ENCODE results near the gene NSUN7.

NSUN7 gene

GRCh38 chr4:40846532-40846931 lies 96.8 kb downstream of the NSUN7 start:
- Histone ChIP-seq H3K9me3 (ENCODE audit: insufficient read depth, low read length, severe bottlenecking) (no peaks in the 10 kb centered on the region), H3K36me3 (ENCODE audit: insufficient read depth, low read length) (no peaks in the 10 kb centered on the region), H3K9ac (ENCODE audit: low read depth, low read length) (no peak overlapping the region), H3K27me3 (ENCODE audit: insufficient read depth, low read length, poor library complexity) (peaks cover 5% of the 10 kb centered on the region), H4K20me1 (ENCODE audit: insufficient read depth, low read length) (no peaks in the 10 kb centered on the region), H3K4me2 (ENCODE audit: insufficient read depth, low read length) (no peak overlapping the region), H3K27ac (ENCODE audit: low read length) (no peak overlapping the region), H3K4me1 (ENCODE audit: insufficient read depth, low read length) (no peaks in the 10 kb centered on the region), H3K4me3 (ENCODE audit: low read depth in 1 of 2, low read length in 2 of 2) (no peak overlapping the region), H3K79me2 (ENCODE audit: insufficient read depth, low read length) (no peaks in the 10 kb centered on the region), H2AFZ (ENCODE audit: low read depth, low read length) (no peak overlapping the region)
- ATAC-seq (ENCODE audit: insufficient read depth, low read depth) (no peak), DNase-seq (no peak)
- TF ChIP-seq CTCF (IDR thresholded peaks at IDR 0.05; ENCODE audit: borderline replicate concordance, extremely low read depth, low read length, poor library complexity, severe bottlenecking) (no peak), EZH2 (IDR thresholded peaks at IDR 0.05; ENCODE audit: borderline replicate concordance, low read depth, low read length, severe bottlenecking) (no peak)

GRCh38 chr4:40848251-40848650 lies 98.5 kb downstream of the NSUN7 start:
- no peaks in the 10 kb centered on the region for H3K9me3 ChIP-seq (ENCODE audit: insufficient read depth, low read length, severe bottlenecking)
- H4K20me1 ChIP-seq (ENCODE audit: insufficient read depth, low read length): no peaks in the 10 kb centered on the region
- no peaks in the 10 kb centered on the region for H3K4me1 ChIP-seq (ENCODE audit: insufficient read depth, low read length)
- H3K9ac ChIP-seq (ENCODE audit: low read depth, low read length): no peak overlapping the region
- DNase-seq (no peak), ATAC-seq (ENCODE audit: insufficient read depth, low read depth) (no peak)
- no peaks in the 10 kb centered on the region for H3K36me3 ChIP-seq (ENCODE audit: insufficient read depth, low read length)
- H3K79me2 ChIP-seq (ENCODE audit: insufficient read depth, low read length): no peaks in the 10 kb centered on the region
- no peak overlapping the region for H3K4me3 ChIP-seq (ENCODE audit: low read depth in 1 of 2, low read length in 2 of 2)
- H3K27ac ChIP-seq (ENCODE audit: low read length): no peak overlapping the region
- no peak overlapping the region for H2AFZ ChIP-seq (ENCODE audit: low read depth, low read length)
- no peak overlapping the region for H3K4me2 ChIP-seq (ENCODE audit: insufficient read depth, low read length)
- TF ChIP-seq EZH2 (IDR thresholded peaks at IDR 0.05; ENCODE audit: borderline replicate concordance, low read depth, low read length, severe bottlenecking): no peak
- no peak for TF ChIP-seq CTCF (IDR thresholded peaks at IDR 0.05; ENCODE audit: borderline replicate concordance, extremely low read depth, low read length, poor library complexity, severe bottlenecking)
- peaks cover 5% of the 10 kb centered on the region for H3K27me3 ChIP-seq (ENCODE audit: insufficient read depth, low read length, poor library complexity)

GRCh38 chr4:40848940-40849339 lies 99.2 kb downstream of the NSUN7 start:
- Histone ChIP-seq H3K27me3 (ENCODE audit: insufficient read depth, low read length, poor library complexity) (peaks cover 5% of the 10 kb centered on the region), H2AFZ (ENCODE audit: low read depth, low read length) (no peak overlapping the region), H4K20me1 (ENCODE audit: insufficient read depth, low read length) (no peaks in the 10 kb centered on the region), H3K9ac (ENCODE audit: low read depth, low read length) (no peak overlapping the region), H3K9me3 (ENCODE audit: insufficient read depth, low read length, severe bottlenecking) (no peaks in the 10 kb centered on the region), H3K79me2 (ENCODE audit: insufficient read depth, low read length) (no peaks in the 10 kb centered on the region), H3K4me3 (ENCODE audit: low read depth in 1 of 2, low read length in 2 of 2) (no peak overlapping the region), H3K4me2 (ENCODE audit: insufficient read depth, low read length) (no peak overlapping the region), H3K36me3 (ENCODE audit: insufficient read depth, low read length) (no peaks in the 10 kb centered on the region), H3K4me1 (ENCODE audit: insufficient read depth, low read length) (no peaks in the 10 kb centered on the region), H3K27ac (ENCODE audit: low read length) (no peak overlapping the region)
- TF ChIP-seq CTCF (IDR thresholded peaks at IDR 0.05; ENCODE audit: borderline replicate concordance, extremely low read depth, low read length, poor library complexity, severe bottlenecking) (no peak), EZH2 (IDR thresholded peaks at IDR 0.05; ENCODE audit: borderline replicate concordance, low read depth, low read length, severe bottlenecking) (no peak)
- DNase-seq: no peak
- no peak for ATAC-seq (ENCODE audit: insufficient read depth, low read depth)

- Histone ChIP-seq H3K9ac (ENCODE audit: low read depth, low read length) (no peak overlapping the region), H3K4me2 (ENCODE audit: insufficient read depth, low read length) (no peak overlapping the region), H3K4me1 (ENCODE audit: insufficient read depth, low read length) (no peaks in the 10 kb centered on the region), H3K4me3 (ENCODE audit: low read depth in 1 of 2, low read length in 2 of 2) (no peak overlapping the region), H3K9me3 (ENCODE audit: insufficient read depth, low read length, severe bottlenecking) (no peaks in the 10 kb centered on the region), H3K27me3 (ENCODE audit: insufficient read depth, low read length, poor library complexity) (peaks cover 7% of the 10 kb centered on the region), H3K79me2 (ENCODE audit: insufficient read depth, low read length) (no peaks in the 10 kb centered on the region), H4K20me1 (ENCODE audit: insufficient read depth, low read length) (no peaks in the 10 kb centered on the region), H2AFZ (ENCODE audit: low read depth, low read length) (no peak overlapping the region), H3K27ac (ENCODE audit: low read length) (no peak overlapping the region), H3K36me3 (ENCODE audit: insufficient read depth, low read length) (no peaks in the 10 kb centered on the region)
- TF ChIP-seq EZH2 (IDR thresholded peaks at IDR 0.05; ENCODE audit: borderline replicate concordance, low read depth, low read length, severe bottlenecking) (no peak), CTCF (IDR thresholded peaks at IDR 0.05; ENCODE audit: borderline replicate concordance, extremely low read depth, low read length, poor library complexity, severe bottlenecking) (no peak)
- no peak for ATAC-seq (ENCODE audit: insufficient read depth, low read depth)
- DNase-seq: no peak
These were observed 100.7 kb downstream of the NSUN7 start for GRCh38 chr4:40850496-40850895.
